GM12865 (cell line): ENCODE results near the gene CYP2U1.

Experiments
- DNase-seq: peaks from one replicate; pipeline ENCODE4 v3.0.0; 2010; ENCODE audit warnings: low read depth
- H3K4me3 ChIP-seq: 2 replicates; pipeline ENCODE4 v1.5.1; 2011; ENCODE audit warnings: mild to moderate bottlenecking, low read depth, low read length, control low read depth
- CTCF ChIP-seq: IDR thresholded peaks from 2 replicates; pipeline ENCODE4 v1.5.1; 2011; ENCODE audit warnings: low read length, control low read depth, low read depth, inconsistent platforms; ENCODE audit not compliant: insufficient read depth; ENCODE audit errors: missing control alignments

Gene CYP2U1

GRCh38 chr4:107894138-107894603 lies 37.2 kb upstream of the CYP2U1 start:
- DNase-seq: no peak
- no peak for TF ChIP-seq CTCF
- H3K4me3 ChIP-seq: no peak overlapping the region

GRCh38 chr4:107896158-107896645 lies 35.1 kb upstream of the CYP2U1 start:
- DNase-seq: no peak
- no peak overlapping the region for H3K4me3 ChIP-seq
- TF ChIP-seq CTCF: no peak

GRCh38 chr4:107896646-107897045 lies 34.7 kb upstream of the CYP2U1 start:
- TF ChIP-seq CTCF: no peak
- no peak overlapping the region for H3K4me3 ChIP-seq
- DNase-seq: no peak

GRCh38 chr4:107897823-107898222 lies 33.5 kb upstream of the CYP2U1 start:
- no peak overlapping the region for H3K4me3 ChIP-seq
- TF ChIP-seq CTCF: no peak
- no peak for DNase-seq

GRCh38 chr4:107900067-107900466 lies 31.3 kb upstream of the CYP2U1 start:
- DNase-seq: no peak
- no peak for TF ChIP-seq CTCF
- no peak overlapping the region for H3K4me3 ChIP-seq

- no peak for DNase-seq
Observed at GRCh38 chr4:107900508-107900907, 30.8 kb upstream of the CYP2U1 start.

More at GRCh38 chr4:107900508-107900907, 30.8 kb upstream of the CYP2U1 start:
- no peak for TF ChIP-seq CTCF
- H3K4me3 ChIP-seq: no peak overlapping the region
